Psoas muscle (tissue), 8 donors: ENCODE measurements around the gene B4GALNT2. TPM values are rescaled to one million over a fixed set of nuclear protein-coding genes. Genes with fewer than 3 reads are reported as not detected.

Experiments used
- ATAC-seq, 4 donors: fragments of 200-7000 bp; cut with Tn5 transposase; one replicate each; pipeline ENCODE4 v1.9.1; 2020; ENCODE audit warnings: moderate library complexity in 3 of 4, mild to moderate bottlenecking in 2 of 4
- DNase-seq, 2 donors: peaks; one replicate each; pipeline ENCODE4 v3.0.0-alpha.2; 2020
- H3K27ac ChIP-seq: fragments of 200-600 bp; one replicate; pipeline ENCODE4 v1.8.0; 2022
- H3K27me3 ChIP-seq, 3 donors: fragments of 200-600 bp in 1 of 3; one replicate each; pipeline versions ENCODE4 v1.6.1 to v1.8.0; 2013 to 2022; ENCODE audit warnings: low read length in 2 of 3, mild to moderate bottlenecking in 2 of 3, moderate library complexity in 1 of 3; ENCODE audit not compliant: insufficient read depth in 3 of 3
- H3K36me3 ChIP-seq, 2 donors: fragments of 200-600 bp in 1 of 2; one replicate each; pipeline versions ENCODE4 v1.6.1 to v1.8.0; 2013 to 2022; ENCODE audit warnings: low read depth in 1 of 2, mild to moderate bottlenecking in 1 of 2, moderate library complexity in 1 of 2; ENCODE audit not compliant: insufficient read depth in 1 of 2
- H3K4me1 ChIP-seq: fragments of 200-600 bp; one replicate; pipeline ENCODE4 v1.8.0; 2022
- H3K4me3 ChIP-seq: fragments of 200-600 bp; one replicate; pipeline ENCODE4 v1.8.0; 2022; ENCODE audit warnings: mild to moderate bottlenecking
- H3K9me3 ChIP-seq: fragments of 200-600 bp; one replicate; pipeline ENCODE4 v1.8.0; 2022
- CTCF ChIP-seq: fragments of 200-600 bp; IDR thresholded peaks from one replicate; pipeline ENCODE4 v1.8.0; 2022; ENCODE audit warnings: antibody characterized with exemption
- WGBS, 3 donors: extraction: QIAGEN DNeasy Blood & Tissue Kit; methylation state at CpG; one replicate each; pipeline versions ENCODE4 v1.1.6 to v1.1.7; 2013; 5-methylcytosine and 5-hydroxymethylcytosine counted together
- intact Hi-C, 2 donors: fragments of 100-400 bp; cut with DNase I; formaldehyde crosslinking; loops; one replicate each; pipeline versions ENCODE4 v1.11.0 to v1.14.2; 2022
- polyA plus RNA-seq, 3 donors: library from polyadenylated mRNA; stranded (reverse); fragments of 200-250 nt; gene quantifications; one replicate each; pipeline ENCODE4 v1.2.3, GENCODE V29; 2013
- total RNA-seq, 4 donors: library from RNA; stranded (reverse); fragmentation: NEBNext Ultra II Directional in 2 of 4; extraction: Animal tissue kit (Norgen Biotek cat#: 25700) in 2 of 4; gene quantifications; one replicate each; pipeline versions ENCODE4 v1.2.1 to v1.2.4, GENCODE V29; 2021 to 2023
- donor health status: healthy with polysubstance abuse.
- donor health status: DM: no; HTN: no; CAD: no; lungs with moderate emphysema.
- donor health status: Bipolar disorder and iron deficiency.
- donor health status: healthy.
- donor health status: DM: yes; HTN: yes; CAD: no.
- donor health status: DM: no; HTN: no; CAD: no.
- donor health status: DM: no; HTN: no; CAD: no.
- donor health status: DM: yes; HTN: yes; CAD: no.

The B4GALNT2 gene
- total and polyA plus RNA-seq, 7 donors, result under 0.01 to 0.04 TPM; not detected in 5

- 63 to 64% (median 63%) methylated on average over 4 of the region's 4 CpGs for WGBS, 3 donors
- intact Hi-C loops, result no loop called here
- TF ChIP-seq CTCF, result no peak
- Histone ChIP-seq H3K9me3 (no peaks in the 10 kb centered on the region), H3K36me3 (no peaks in the 10 kb centered on the region), H3K27me3 (peaks cover 0 to 35% (median 6%) of the 10 kb centered on the region in 3 donors), H3K27ac (no peak overlapping the region), H3K4me1 (no peaks in the 10 kb centered on the region), H3K4me3 (no peak overlapping the region)
- ATAC-seq (no peak), DNase-seq (no peak)
These were observed 19.4 kb downstream of the B4GALNT2 start for GRCh38 chr17:49151996-49152395.

GRCh38 chr17:49156256-49156655, 23.7 kb downstream of the B4GALNT2 start:
- intact Hi-C loops, result no loop called here
- H3K9me3 ChIP-seq, result no peaks in the 10 kb centered on the region
- ATAC-seq (no peak), DNase-seq (no peak)
- no peaks in the 10 kb centered on the region for H3K36me3 ChIP-seq
- H3K4me3 ChIP-seq, result no peak overlapping the region
- H3K4me1 ChIP-seq, result no peaks in the 10 kb centered on the region
- no peak for TF ChIP-seq CTCF
- H3K27ac ChIP-seq, result no peak overlapping the region
- 78 to 84% (median 81%) methylated on average over 11 of the region's 11 CpGs for WGBS, 3 donors
- H3K27me3 ChIP-seq, result peaks cover 0 to 41% (median 11%) of the 10 kb centered on the region in 3 donors

GRCh38 chr17:49157784-49158183, 25.2 kb downstream of the B4GALNT2 start:
- Histone ChIP-seq H3K36me3 (no peaks in the 10 kb centered on the region), H3K27me3 (peaks cover 0 to 41% (median 11%) of the 10 kb centered on the region in 3 donors), H3K9me3 (no peaks in the 10 kb centered on the region), H3K4me3 (no peak overlapping the region), H3K4me1 (no peaks in the 10 kb centered on the region), H3K27ac (no peak overlapping the region)
- DNase-seq (no peak), ATAC-seq (no peak)
- WGBS, 3 donors, result 78 to 83% (median 79%) methylated on average over 8 of the region's 8 CpGs
- intact Hi-C loops, result no loop called here
- no peak for TF ChIP-seq CTCF

GRCh38 chr17:49162866-49163265, 30.3 kb downstream of the B4GALNT2 start:
- Histone ChIP-seq H3K36me3 (no peaks in the 10 kb centered on the region), H3K27ac (no peak overlapping the region), H3K4me3 (no peak overlapping the region), H3K27me3 (peaks cover 0 to 45% (median 6%) of the 10 kb centered on the region in 3 donors), H3K9me3 (no peaks in the 10 kb centered on the region), H3K4me1 (no peaks in the 10 kb centered on the region)
- ATAC-seq, result no peak
- intact Hi-C loops, result no loop called here
- TF ChIP-seq CTCF, result no peak
- 54 to 59% (median 57%) methylated on average over 4 of the region's 4 CpGs for WGBS, 3 donors
- no peak for DNase-seq

GRCh38 chr17:49165143-49165542, 32.6 kb downstream of the B4GALNT2 start:
- H3K4me1 ChIP-seq, result no peaks in the 10 kb centered on the region
- H3K27me3 ChIP-seq, result peaks cover 0 to 53% (median 13%) of the 10 kb centered on the region in 3 donors
- WGBS, 3 donors, result 86 to 91% (median 86%) methylated on average over 2 of the region's 2 CpGs
- H3K27ac ChIP-seq, result no peak overlapping the region
- ATAC-seq (no peak), DNase-seq (no peak)
- no peak overlapping the region for H3K4me3 ChIP-seq
- TF ChIP-seq CTCF, result no peak
- H3K9me3 ChIP-seq, result no peaks in the 10 kb centered on the region
- intact Hi-C loops, result no loop called here
- no peaks in the 10 kb centered on the region for H3K36me3 ChIP-seq
